Keratinocyte (primary cell): Measurements from ENCODE around the gene SHISA9.

Experiments used
- CTCF ChIP-seq, 3 experiments: IDR thresholded peaks in 1 of 3; conservative IDR thresholded peaks in 1 of 3; optimal IDR thresholded peaks in 1 of 3; 2 replicates in 2 of 3; 3 replicates in 1 of 3; pipeline versions ENCODE3 to v1.5.1; 2011; ENCODE audit warnings: low read length in 3 of 3, mild to moderate bottlenecking in 3 of 3, moderate library complexity in 2 of 3, control low read depth in 1 of 3, inconsistent platforms in 1 of 3; ENCODE audit not compliant: insufficient read depth in 2 of 3; ENCODE audit errors: extremely low read depth in 1 of 3
- EZH2 ChIP-seq: IDR thresholded peaks from one replicate; pipeline ENCODE4 v1.6.1; 2012; ENCODE audit warnings: inconsistent platforms, mild to moderate bottlenecking, low read length, moderate library complexity

DNA sequence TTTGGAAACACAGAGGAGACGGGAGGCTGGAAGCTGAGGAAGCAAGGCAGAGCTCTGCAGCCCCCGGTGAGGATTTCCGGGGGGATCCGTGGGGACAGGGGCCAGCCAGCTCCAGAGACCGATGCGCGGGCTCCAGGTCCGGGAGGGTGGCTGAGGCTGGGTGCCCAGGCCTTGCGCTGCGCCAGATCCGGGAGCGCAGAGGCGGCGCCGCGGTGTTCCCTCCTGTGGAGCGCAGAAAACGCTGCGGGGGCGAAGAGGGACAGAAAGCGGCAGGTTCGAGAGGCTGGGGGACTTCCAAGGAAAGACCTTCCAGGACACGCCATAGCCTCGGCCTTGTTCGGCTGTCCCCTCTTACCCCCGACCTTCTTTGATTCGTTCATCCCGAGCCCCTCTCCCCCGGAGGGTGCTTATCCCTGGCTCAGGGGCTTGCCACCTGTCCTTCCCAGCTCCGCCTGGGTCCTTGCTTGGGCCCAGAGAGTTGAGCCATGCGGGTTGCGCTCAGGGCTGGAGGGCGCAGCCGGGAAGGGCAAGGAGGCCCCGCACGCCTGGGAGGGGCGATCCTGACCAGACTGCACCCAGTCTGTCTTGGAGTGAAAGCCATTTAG is 697 bp upstream of the SHISA9 start:
- TF ChIP-seq CTCF (optimal IDR thresholded peaks at IDR 0.05 in 1 of 3, IDR thresholded peaks at IDR 0.05 in 1 of 3, conservative IDR thresholded peaks at IDR 0.05 in 1 of 3; ENCODE audit: extremely low read depth in 1 of 3, insufficient read depth in 2 of 3, low read length in 3 of 3) (no peak), EZH2 (no peak)
